Choroid plexus epithelial cell (primary cell): Measurements from ENCODE around the gene PDSS2.
"Not testable (repeated sequence)": the region's sequence is repeated elsewhere in the genome, so short reads cannot be mapped to it uniquely, and the experiment has no call there.

Source experiments
- DNase-seq: peaks from one replicate; pipeline ENCODE4 v3.0.0-alpha.2; 2010; ENCODE audit warnings: low read depth
- H3K4me3 ChIP-seq: 2 replicates; pipeline ENCODE4 v1.5.1; 2011; ENCODE audit warnings: low read depth, mild to moderate bottlenecking, control low read depth, low read length, moderate library complexity
- CTCF ChIP-seq: conservative IDR thresholded peaks from 2 replicates; pipeline ENCODE4 v1.5.1; 2011; ENCODE audit warnings: low read depth, mild to moderate bottlenecking, control low read depth, inconsistent platforms, low read length, moderate library complexity

Gene PDSS2

GRCh38 chr6:107434812-107435211 lies 24.6 kb downstream of the PDSS2 start:
- H3K4me3 ChIP-seq, result no peak overlapping the region
- no peak for TF ChIP-seq CTCF
- no peak for DNase-seq

GRCh38 chr6:107425951-107426350 lies 33.4 kb downstream of the PDSS2 start:
- not testable (repeated sequence) for DNase-seq, H3K4me3 ChIP-seq

GRCh38 chr6:107423474-107423990 lies 35.8 kb downstream of the PDSS2 start:
- no peak overlapping the region for H3K4me3 ChIP-seq
- no peak for TF ChIP-seq CTCF
- DNase-seq, result no peak

GRCh38 chr6:107421696-107422256 lies 37.6 kb downstream of the PDSS2 start:
- no peak for TF ChIP-seq CTCF
- H3K4me3 ChIP-seq, result no peak overlapping the region
- DNase-seq, result no peak

- no peak for TF ChIP-seq CTCF
- peak; percentile 26 for DNase-seq
- no peak overlapping the region for H3K4me3 ChIP-seq
Measured at GRCh38 chr6:107419733-107420132, 39.6 kb downstream of the PDSS2 start.

- peak; percentile 79 for TF ChIP-seq CTCF
- H3K4me3 ChIP-seq, result no peak overlapping the region
- peak; percentile 61 for DNase-seq
Measured at GRCh38 chr6:107418118-107418517, 41.2 kb downstream of the PDSS2 start.

GRCh38 chr6:107416145-107416544 lies 43.2 kb downstream of the PDSS2 start:
- no peak overlapping the region for H3K4me3 ChIP-seq
- DNase-seq, result no peak
- TF ChIP-seq CTCF, result no peak
